ENCODE data around the gene PLET1. TPM values are rescaled to one million over a fixed set of nuclear protein-coding genes. Genes with fewer than 3 reads are reported as not detected.

Gene PLET1
- total and polyA plus RNA-seq, 9 of the 15 experiments (the other 6 are each of a cell fraction or from before 2014, with no cell fraction given): not detected

- Histone ChIP-seq H3K9me1 (ENCODE audit: control insufficient read depth, insufficient read depth, low read length) (no peaks in the 10 kb centered on the region), H3K9ac (ENCODE audit: insufficient read depth in 1 of 2, low read depth in 2 of 2, low read length in 2 of 2) (peak overlapping the region; percentile 44 to 78; a peak in 3 of 4 replicates), H3K27me3 (ENCODE audit: control insufficient read depth in 2 of 2, insufficient read depth in 2 of 2, low read length in 2 of 2) (no peaks in the 10 kb centered on the region), H3K9me3 (replicated peaks; ENCODE audit: control insufficient read depth, insufficient read depth, low read depth, low read length) (no peaks in the 10 kb centered on the region), H3K27ac (ENCODE audit: extremely low read depth, low read depth, low read length) (peak overlapping the region; percentile 60; the same call in 2 of the 3 replicates), H3K4me1 (replicated peaks in 1 of 2; ENCODE audit: control insufficient read depth in 2 of 2, insufficient read depth in 2 of 2, low read length in 2 of 2) (peaks cover 0 to 13% of the 10 kb centered on the region in 2 experiments; a peak in 4 of 5 replicates), H3K4me2 (ENCODE audit: insufficient read depth, low read length) (peak overlapping the region; percentile 77), H2AFZ (ENCODE audit: low read depth, low read length) (peak overlapping the region; percentile 86), H4K20me1 (replicated peaks; ENCODE audit: control insufficient read depth, insufficient read depth, low read length) (no peaks in the 10 kb centered on the region), H3K36me3 (ENCODE audit: control insufficient read depth, insufficient read depth, low read length) (no peaks in the 10 kb centered on the region), H3K4me3 (peak overlapping the region; percentile 38), H3K79me2 (ENCODE audit: control insufficient read depth, insufficient read depth, low read length) (no peaks in the 10 kb centered on the region)
- in situ Hi-C loops (cut with MboI) (no loop called here), intact Hi-C loops (cut with micrococcal nuclease) (no loop called here)
- FAIRE-seq (peak; percentile 86), DNase-seq (ENCODE audit: extremely low read depth in 1 of 4, low spot score in 3 of 4) (peak in 2 of 4 experiments; percentile 59 to 67), ATAC-seq (peak; percentile 88)
- BruUV-seq (replicated peaks): TSS peak; percentile 80
- CTCF ChIA-PET (ENCODE audit: low intra/inter-chr PET ratio): no interaction called here
- POLR2A ChIA-PET: interaction anchor here (0.6 to 1.3 kb wide), 2 partner anchors 13 to 48 kb away, joined by 3 to 4 read pairs; no protein-coding TSS in a partner anchor
- 6% methylated on average over 11 of the region's 12 CpGs for WGBS (ENCODE audit: insufficient coverage, low coverage, missing lambda C conversion rate)
- 0 out of 2 replicates have a peak, but pooled peaks have one; percentile 48 for TF ChIP-seq ZEB2 (IDR thresholded peaks at IDR 0.05)
- TF ChIP-seq NR2F6 (CRISPR knock-in tag; IDR thresholded peaks at IDR 0.05): no peak
- no peak for TF ChIP-seq YY1 (IDR thresholded peaks at IDR 0.05; ENCODE audit: borderline replicate concordance in 1 of 3, control insufficient read depth in 1 of 3, extremely low read depth in 1 of 3, insufficient read depth in 3 of 3, insufficient read length in 1 of 3, insufficient replicate concordance in 2 of 3, low read depth in 1 of 3, low read length in 2 of 3)
- TF ChIP-seq ELF1 (tag; IDR thresholded peaks at IDR 0.05): peak; percentile 73
- TF ChIP-seq CXXC5 (CRISPR knock-in tag; IDR thresholded peaks at IDR 0.05): 0 out of 2 replicates have a peak, but pooled peaks have one; percentile 24
- peak; percentile 65 for TF ChIP-seq CBFA2T3 (IDR thresholded peaks at IDR 0.05)
- TF ChIP-seq, protein P1, sequence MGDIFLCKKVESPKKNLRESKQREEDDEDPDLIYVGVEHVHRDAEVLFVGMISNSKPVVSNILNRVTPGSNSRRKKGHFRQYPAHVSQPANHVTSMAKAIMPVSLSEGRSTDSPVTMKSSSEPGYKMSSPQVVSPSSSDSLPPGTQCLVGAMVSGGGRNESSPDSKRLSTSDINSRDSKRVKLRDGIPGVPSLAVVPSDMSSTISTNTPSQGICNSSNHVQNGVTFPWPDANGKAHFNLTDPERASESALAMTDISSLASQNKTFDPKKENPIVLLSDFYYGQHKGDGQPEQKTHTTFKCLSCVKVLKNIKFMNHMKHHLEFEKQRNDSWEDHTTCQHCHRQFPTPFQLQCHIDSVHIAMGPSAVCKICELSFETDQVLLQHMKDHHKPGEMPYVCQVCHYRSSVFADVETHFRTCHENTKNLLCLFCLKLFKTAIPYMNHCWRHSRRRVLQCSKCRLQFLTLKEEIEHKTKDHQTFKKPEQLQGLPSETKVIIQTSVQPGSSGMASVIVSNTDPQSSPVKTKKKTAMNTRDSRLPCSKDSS (IDR thresholded peaks at IDR 0.05; ENCODE audit: low read depth, partially characterized antibody): no peak
- no peak for TF ChIP-seq PYGO2 (tag; IDR thresholded peaks at IDR 0.05)
- peak; percentile 37; the same call in 1 of the 2 replicates for TF ChIP-seq PHF8 (IDR thresholded peaks at IDR 0.05; ENCODE audit: borderline replicate concordance, low read length)
- peak in 1 of 2 experiments; percentile 40; a peak in 1 of 4 replicates for TF ChIP-seq TRIM24 (IDR thresholded peaks at IDR 0.05)
- peak; percentile 23; the same call in 1 of the 2 replicates for TF ChIP-seq SMARCA4 (IDR thresholded peaks at IDR 0.05)
- peak; percentile 65 to 68 for TF ChIP-seq FOXK2 (conservative IDR thresholded peaks at IDR 0.05 in 1 of 2, IDR thresholded peaks at IDR 0.05 in 1 of 2; ENCODE audit: low read depth in 2 of 2)
- no peak for TF ChIP-seq SRSF1 (IDR thresholded peaks at IDR 0.05; ENCODE audit: low read depth, low read length)
- TF ChIP-seq TFAP4 (CRISPR knock-in tag; IDR thresholded peaks at IDR 0.05; ENCODE audit: borderline replicate concordance): 0 out of 2 replicates have a peak, but pooled peaks have one; percentile 32
- TF ChIP-seq RBFOX2 (IDR thresholded peaks at IDR 0.05; ENCODE audit: low read depth, low read length): 0 out of 2 replicates have a peak, but pooled peaks have one; percentile 22
- TF ChIP-seq STAG1 (CRISPR knock-in tag; IDR thresholded peaks at IDR 0.05; ENCODE audit: borderline replicate concordance): no peak
- no peak for TF ChIP-seq MCM3 (IDR thresholded peaks at IDR 0.05)
- TF ChIP-seq ZNF316 (IDR thresholded peaks at IDR 0.05): peak; percentile 56; the same call in 1 of the 2 replicates
- no peak for TF ChIP-seq ZNF133 (CRISPR knock-in tag; IDR thresholded peaks at IDR 0.05)
- TF ChIP-seq GABPA (tag; conservative IDR thresholded peaks at IDR 0.05; ENCODE audit: low read depth): peak; percentile 27; the same call in 1 of the 2 replicates
- TF ChIP-seq CBX3 (IDR thresholded peaks at IDR 0.05; ENCODE audit: borderline replicate concordance in 1 of 2, low read length in 2 of 2): 0 out of 3 replicates have a peak, but pooled peaks of 1 of the 2 experiments have one; percentile 8
Observed at GRCh38 chr11:112270551-112271180, 10.0 kb upstream of the PLET1 start.
